Activated naive CD8-positive, alpha-beta T cell treated with anti-CD3 and anti-CD28 coated beads, Interleukin-2, amount 50 U/mL, for 24 hours (primary cell): ENCODE measurements around the gene REEP1.

Experiments
- ATAC-seq: fragments of 150-1000 bp; cut with Tn5 transposase; one replicate; pipeline ENCODE4 v1.10.0; 2021
- DNase-seq: peaks from one replicate; pipeline ENCODE4 v3.0.0; 2021
- H3K27ac Mint-ChIP-seq: one replicate; pipeline ENCODE4 v1.8.0; 2021; ENCODE audit warnings: mild to moderate bottlenecking, mixed read lengths
- H3K27me3 Mint-ChIP-seq: one replicate; pipeline ENCODE4 v1.8.0; 2021; ENCODE audit warnings: mixed read lengths
- H3K36me3 Mint-ChIP-seq: one replicate; pipeline ENCODE4 v1.8.0; 2021; ENCODE audit warnings: low read depth, mixed read lengths
- H3K4me1 Mint-ChIP-seq: one replicate; pipeline ENCODE4 v1.8.0; 2021; ENCODE audit warnings: mixed read lengths
- H3K4me3 Mint-ChIP-seq: one replicate; pipeline ENCODE4 v1.8.0; 2021; ENCODE audit warnings: mild to moderate bottlenecking, moderate library complexity, mixed read lengths
- H3K9me3 Mint-ChIP-seq: one replicate; pipeline ENCODE4 v1.8.0; 2021; ENCODE audit warnings: mixed read lengths

REEP1 gene

GRCh38 chr2:86227685-86228084 is 109.7 kb downstream of the REEP1 start:
- Mint-ChIP-seq H3K4me1 (peaks cover 13% of the 10 kb centered on the region), H3K27ac (no peak overlapping the region), H3K9me3 (no peaks in the 10 kb centered on the region), H3K36me3 (no peaks in the 10 kb centered on the region), H3K4me3 (no peak overlapping the region), H3K27me3 (no peaks in the 10 kb centered on the region)
- no peak for DNase-seq
- ATAC-seq: no peak

DNA sequence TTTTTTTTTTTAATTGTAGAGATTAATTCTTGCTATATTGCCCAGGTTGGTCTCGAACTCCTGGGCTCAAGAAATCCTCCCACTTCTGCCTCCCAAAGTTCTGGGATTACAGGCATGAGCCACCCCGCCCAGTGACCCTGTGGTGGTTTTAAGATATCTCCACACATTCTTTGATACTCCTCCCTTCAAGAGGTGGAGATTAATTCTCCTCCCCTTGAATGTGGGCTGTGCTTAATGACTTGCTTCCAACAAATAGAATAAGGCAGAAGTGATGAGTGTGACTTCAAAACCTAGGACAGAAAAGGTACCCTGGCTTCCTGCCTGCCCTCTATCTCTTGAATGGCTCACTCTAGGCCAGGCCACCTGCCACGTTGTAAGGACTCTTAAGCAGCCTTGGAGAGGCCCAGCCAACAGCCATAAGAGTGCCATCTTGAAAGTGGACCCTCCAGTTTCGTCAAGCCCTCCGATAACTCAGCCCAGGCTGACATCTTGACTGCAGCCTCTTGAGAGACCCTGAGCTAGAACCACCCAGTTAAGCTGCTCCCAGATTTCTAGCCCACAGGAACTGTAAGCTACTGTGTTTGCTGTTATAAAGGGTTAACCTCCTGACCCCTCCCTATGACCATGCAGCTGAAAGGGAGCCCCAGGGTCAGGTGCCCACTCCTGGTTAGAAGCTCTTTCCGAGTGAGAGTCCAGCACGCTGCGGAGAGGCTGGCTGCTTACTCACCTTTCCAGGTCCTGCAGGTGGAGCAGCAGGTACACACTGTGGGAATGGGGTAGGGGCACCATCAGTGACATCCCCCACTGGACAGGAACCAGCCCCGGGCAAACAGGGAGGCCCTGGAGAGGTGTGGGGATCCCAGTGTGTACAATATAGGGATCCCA is 110.5 kb downstream of the REEP1 start:
- Mint-ChIP-seq H3K9me3 (no peaks in the 10 kb centered on the region), H3K4me1 (peaks cover 13% of the 10 kb centered on the region), H3K27ac (no peak overlapping the region), H3K36me3 (no peaks in the 10 kb centered on the region), H3K27me3 (no peaks in the 10 kb centered on the region), H3K4me3 (no peak overlapping the region)
- ATAC-seq (no peak), DNase-seq (no peak)

- no peak overlapping the region for H3K27ac Mint-ChIP-seq
- no peaks in the 10 kb centered on the region for H3K9me3 Mint-ChIP-seq
Observed at GRCh38 chr2:86226070-86226469, 111.4 kb downstream of the REEP1 start.

GRCh38 chr2:86225581-86225980 is 111.8 kb downstream of the REEP1 start:
- DNase-seq (peak; percentile 51), ATAC-seq (peak; percentile 70)
- Mint-ChIP-seq H3K4me3 (no peak overlapping the region), H3K4me1 (peaks cover 13% of the 10 kb centered on the region), H3K27me3 (no peaks in the 10 kb centered on the region), H3K9me3 (no peaks in the 10 kb centered on the region), H3K27ac (peak overlapping the region; percentile 56), H3K36me3 (no peaks in the 10 kb centered on the region)

More at GRCh38 chr2:86226070-86226469, 111.4 kb downstream of the REEP1 start:
- no peak overlapping the region for H3K4me3 Mint-ChIP-seq
- peaks cover 13% of the 10 kb centered on the region for H3K4me1 Mint-ChIP-seq
- no peaks in the 10 kb centered on the region for H3K36me3 Mint-ChIP-seq
- H3K27me3 Mint-ChIP-seq: no peaks in the 10 kb centered on the region
- no peak for DNase-seq
- ATAC-seq: no peak

DNA sequence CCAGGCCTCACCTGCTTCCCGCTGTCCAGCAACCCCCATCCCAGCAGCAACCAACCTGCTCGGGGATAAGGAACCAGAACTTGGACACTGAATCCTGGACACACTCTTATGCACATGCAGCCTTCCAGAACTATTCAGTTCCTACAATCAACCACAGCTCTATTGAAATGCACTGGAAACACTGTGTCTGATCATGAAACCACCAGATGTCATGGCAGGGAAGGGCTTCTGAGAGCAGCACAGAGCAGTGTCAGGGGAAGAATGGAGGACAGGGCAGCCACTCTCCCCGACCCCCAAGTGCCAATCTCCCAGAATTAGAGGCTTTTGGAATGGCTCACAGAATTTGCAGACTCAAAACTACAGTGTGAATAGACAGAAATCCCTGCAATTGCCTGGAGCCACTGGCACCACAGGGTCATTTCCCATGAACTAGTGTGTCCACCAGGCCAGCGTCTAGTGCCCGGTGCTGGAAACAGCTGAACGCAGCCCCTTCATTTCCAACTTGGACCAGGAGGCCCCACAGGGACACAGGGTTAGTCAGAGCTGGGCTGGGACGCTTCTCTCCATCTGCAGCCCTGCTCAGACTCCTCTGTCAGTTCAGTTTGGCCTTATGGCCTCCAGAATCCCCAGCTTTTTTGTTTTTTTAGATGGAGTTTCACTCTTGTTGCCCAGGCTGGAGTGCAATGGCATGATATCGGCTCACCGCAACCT is 112.6 kb downstream of the REEP1 start:
- DNase-seq (no peak), ATAC-seq (no peak)
- Mint-ChIP-seq H3K27ac (no peak overlapping the region), H3K36me3 (no peaks in the 10 kb centered on the region), H3K4me3 (no peak overlapping the region), H3K4me1 (peaks cover 13% of the 10 kb centered on the region), H3K9me3 (no peaks in the 10 kb centered on the region), H3K27me3 (no peaks in the 10 kb centered on the region)

DNA sequence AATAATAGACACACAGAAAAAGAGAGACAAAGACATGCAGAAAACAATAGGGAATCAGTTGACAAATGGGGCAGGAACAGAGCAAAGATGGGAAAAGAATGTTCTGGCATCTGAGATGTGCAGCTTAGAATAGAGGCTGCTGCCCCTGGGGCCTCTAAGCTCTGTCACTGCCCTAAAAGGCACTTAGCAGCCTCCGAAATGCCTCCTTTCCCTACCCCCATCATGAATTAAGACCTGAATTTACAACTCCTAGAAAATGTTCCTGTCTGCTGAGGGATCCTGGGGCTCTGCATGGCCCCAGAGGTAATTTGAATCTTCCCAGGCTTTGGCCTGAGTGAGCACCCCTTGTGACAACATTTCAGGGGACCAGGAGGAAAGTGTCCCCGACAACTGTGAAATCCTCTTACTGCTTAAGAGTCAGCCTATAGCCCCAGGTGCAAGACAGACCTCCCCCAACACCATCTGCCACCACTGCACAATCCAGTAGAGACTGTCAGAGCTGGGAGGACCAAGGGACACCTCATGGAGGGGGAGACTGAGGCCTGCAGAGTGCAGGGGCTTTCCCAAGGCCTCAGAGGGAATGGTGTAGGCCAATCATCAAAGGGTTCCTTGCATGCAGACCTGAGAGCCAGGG is 113.4 kb downstream of the REEP1 start:
- Mint-ChIP-seq H3K36me3 (no peaks in the 10 kb centered on the region), H3K27ac (no peak overlapping the region), H3K9me3 (no peaks in the 10 kb centered on the region), H3K27me3 (no peaks in the 10 kb centered on the region), H3K4me3 (no peak overlapping the region), H3K4me1 (peaks cover 13% of the 10 kb centered on the region)
- no peak for ATAC-seq
- no peak for DNase-seq

GRCh38 chr2:86223140-86223926 is 114.1 kb downstream of the REEP1 start:
- Mint-ChIP-seq H3K4me1 (peaks cover 13% of the 10 kb centered on the region), H3K4me3 (no peak overlapping the region), H3K27ac (no peak overlapping the region), H3K9me3 (no peaks in the 10 kb centered on the region), H3K27me3 (no peaks in the 10 kb centered on the region), H3K36me3 (no peaks in the 10 kb centered on the region)
- no peak for DNase-seq
- no peak for ATAC-seq

GRCh38 chr2:86221066-86221684 is 116.3 kb downstream of the REEP1 start:
- H3K27ac Mint-ChIP-seq: no peak overlapping the region
- no peaks in the 10 kb centered on the region for H3K9me3 Mint-ChIP-seq
- H3K4me1 Mint-ChIP-seq: peaks cover 28% of the 10 kb centered on the region
- H3K36me3 Mint-ChIP-seq: no peaks in the 10 kb centered on the region
- DNase-seq (peak; percentile 66), ATAC-seq (peak; percentile 68)
- H3K27me3 Mint-ChIP-seq: no peaks in the 10 kb centered on the region
- H3K4me3 Mint-ChIP-seq: no peak overlapping the region

- Mint-ChIP-seq H3K4me3 (no peak overlapping the region), H3K4me1 (peaks cover 20% of the 10 kb centered on the region), H3K9me3 (no peaks in the 10 kb centered on the region), H3K27me3 (no peaks in the 10 kb centered on the region), H3K27ac (no peak overlapping the region), H3K36me3 (no peaks in the 10 kb centered on the region)
- ATAC-seq (no peak), DNase-seq (no peak)
Observed at GRCh38 chr2:86219896-86220295, 117.5 kb downstream of the REEP1 start.

DNA sequence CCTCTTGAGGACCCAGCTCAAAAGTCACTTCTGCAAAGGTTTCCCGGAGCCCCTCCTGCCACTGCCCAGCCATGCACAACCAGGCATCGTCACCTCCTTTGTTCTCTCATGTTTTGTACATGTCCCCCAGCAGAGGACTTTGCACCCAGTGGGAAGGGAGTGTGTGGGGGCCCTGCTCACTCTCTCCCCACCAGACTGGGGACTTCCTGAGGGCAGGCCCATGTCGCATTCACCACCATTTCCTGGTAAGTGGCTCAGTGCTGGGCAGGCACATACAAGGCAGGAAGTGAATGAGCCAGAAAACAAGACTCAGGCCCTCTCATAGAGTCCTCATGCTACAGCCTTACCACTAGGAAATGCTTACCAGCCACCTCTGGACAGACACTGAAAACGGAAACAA is 119.3 kb downstream of the REEP1 start:
- Mint-ChIP-seq H3K9me3 (no peaks in the 10 kb centered on the region), H3K27ac (no peak overlapping the region), H3K27me3 (no peaks in the 10 kb centered on the region), H3K36me3 (peaks cover 15% of the 10 kb centered on the region), H3K4me3 (no peak overlapping the region), H3K4me1 (peaks cover 17% of the 10 kb centered on the region)
- ATAC-seq: no peak
- no peak for DNase-seq

GRCh38 chr2:86216575-86217555 is 120.6 kb downstream of the REEP1 start:
- peaks cover 22% of the 10 kb centered on the region for H3K36me3 Mint-ChIP-seq
- no peaks in the 10 kb centered on the region for H3K9me3 Mint-ChIP-seq
- H3K4me3 Mint-ChIP-seq: no peak overlapping the region
- no peaks in the 10 kb centered on the region for H3K27me3 Mint-ChIP-seq
- DNase-seq: no peak
- no peak for ATAC-seq
- H3K4me1 Mint-ChIP-seq: peaks cover 17% of the 10 kb centered on the region
- peak overlapping the region; percentile 29 for H3K27ac Mint-ChIP-seq

DNA sequence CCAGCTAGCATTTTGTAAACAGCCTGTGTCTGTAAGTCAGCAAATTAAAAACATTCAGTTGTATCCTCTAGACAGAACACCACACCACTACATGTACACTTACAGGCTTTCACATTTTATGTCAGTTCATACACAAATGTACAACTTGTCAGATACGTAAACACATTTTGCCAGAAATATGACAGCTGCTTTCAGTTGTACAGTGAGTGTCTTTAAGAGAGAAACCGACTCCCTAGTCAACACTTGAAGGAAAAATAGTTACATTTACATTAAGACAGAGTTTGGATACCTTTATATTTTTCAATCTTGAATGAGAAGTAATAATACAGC is 123.0 kb downstream of the REEP1 start:
- Mint-ChIP-seq H3K4me3 (no peak overlapping the region), H3K4me1 (peaks cover 17% of the 10 kb centered on the region), H3K9me3 (no peaks in the 10 kb centered on the region), H3K27me3 (no peaks in the 10 kb centered on the region), H3K36me3 (peaks cover 39% of the 10 kb centered on the region), H3K27ac (no peak overlapping the region)
- DNase-seq (no peak), ATAC-seq (no peak)
